Measurements from ENCODE around the gene EPOP. TPM values are rescaled to one million over a fixed set of nuclear protein-coding genes. Genes with fewer than 3 reads are reported as not detected.
"Not testable (repeated sequence)": the region's sequence is repeated elsewhere in the genome, so short reads cannot be mapped to it uniquely, and the experiment has no call there.

EPOP gene
- total RNA-seq, 4 donors from 2014 or later: 0.29 to 1.2 (median 0.75) TPM; not detected in 1

- H3K4me3 ChIP-seq: no peak overlapping the region
- in situ Hi-C loops (cut with MboI; ENCODE audit: low sequenced_read_pairs in 4 of 4): no loop called here
- DNase-seq: no peak
- no peaks in the 10 kb centered on the region for H3K4me1 ChIP-seq
- intact Hi-C loops (cut with DNase I; ENCODE audit: low total_unique reads): no loop called here
- ATAC-seq: no peak
- H3K36me3 ChIP-seq: no peaks in the 10 kb centered on the region
- no peaks in the 10 kb centered on the region for H3K9me3 ChIP-seq
- no peaks in the 10 kb centered on the region for H3K27me3 ChIP-seq
- no peak for TF ChIP-seq POLR2A (IDR thresholded peaks at IDR 0.05)
- TF ChIP-seq CTCF (IDR thresholded peaks at IDR 0.05 in 4 of 5, conservative IDR thresholded peaks at IDR 0.05 in 1 of 5): no peak
- no peak overlapping the region for H3K27ac ChIP-seq
Observed at GRCh38 chr17:38636054-38636453, 38.7 kb downstream of the EPOP start.

- intact Hi-C loops (cut with DNase I; ENCODE audit: low total_unique reads) (no loop called here), in situ Hi-C loops (cut with MboI; ENCODE audit: low sequenced_read_pairs in 4 of 4) (no loop called here)
- H3K27ac ChIP-seq: no peak overlapping the region
- no peak overlapping the region for H3K4me3 ChIP-seq
- no peaks in the 10 kb centered on the region for H3K9me3 ChIP-seq
- no peaks in the 10 kb centered on the region for H3K27me3 ChIP-seq
- no peaks in the 10 kb centered on the region for H3K36me3 ChIP-seq
- TF ChIP-seq POLR2A (IDR thresholded peaks at IDR 0.05) (no peak), CTCF (IDR thresholded peaks at IDR 0.05 in 4 of 5, conservative IDR thresholded peaks at IDR 0.05 in 1 of 5) (no peak)
- no peaks in the 10 kb centered on the region for H3K4me1 ChIP-seq
- no peak for ATAC-seq
- DNase-seq: no peak
Observed at GRCh38 chr17:38632334-38632733, 42.4 kb downstream of the EPOP start.

DNA sequence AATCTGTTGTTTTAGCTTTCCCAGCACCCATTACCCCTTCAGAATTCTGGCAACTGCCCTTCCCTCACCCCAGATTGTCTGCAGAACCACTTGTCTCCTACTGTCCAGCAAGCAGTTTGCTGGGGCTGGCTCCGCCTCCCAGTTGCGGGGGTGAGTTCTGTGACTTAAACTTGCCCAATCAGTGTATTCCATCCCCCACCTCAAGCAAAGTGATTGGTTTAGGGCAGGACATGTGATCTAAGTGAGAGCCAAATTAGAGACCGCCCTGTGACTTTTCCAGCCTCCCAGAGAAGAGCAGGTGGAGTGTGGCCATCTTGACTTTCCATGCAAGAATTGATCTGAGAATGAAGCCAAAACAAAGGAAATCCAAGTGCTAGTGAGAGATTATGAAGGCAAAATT is 46.3 kb downstream of the EPOP start:
- Histone ChIP-seq H3K27ac (no peak overlapping the region), H3K4me3 (no peak overlapping the region), H3K9me3 (no peaks in the 10 kb centered on the region), H3K4me1 (no peaks in the 10 kb centered on the region), H3K36me3 (no peaks in the 10 kb centered on the region), H3K27me3 (peaks cover 0 to 5% (median 3%) of the 10 kb centered on the region in 3 donors)
- DNase-seq: no peak
- in situ Hi-C loops (cut with MboI; ENCODE audit: low sequenced_read_pairs in 4 of 4): no loop called here
- no peak for TF ChIP-seq CTCF (IDR thresholded peaks at IDR 0.05 in 4 of 5, conservative IDR thresholded peaks at IDR 0.05 in 1 of 5)
- ATAC-seq: no peak
- intact Hi-C loops (cut with DNase I; ENCODE audit: low total_unique reads): no loop called here

GRCh38 chr17:38627957-38628356 is 46.8 kb downstream of the EPOP start:
- Histone ChIP-seq H3K27me3 (peaks cover 0 to 7% (median 3%) of the 10 kb centered on the region in 3 donors), H3K27ac (no peak overlapping the region), H3K36me3 (no peaks in the 10 kb centered on the region), H3K4me3 (no peak overlapping the region), H3K4me1 (no peaks in the 10 kb centered on the region), H3K9me3 (no peaks in the 10 kb centered on the region)
- intact Hi-C loops (cut with DNase I; ENCODE audit: low total_unique reads) (no loop called here), in situ Hi-C loops (cut with MboI; ENCODE audit: low sequenced_read_pairs in 4 of 4) (no loop called here)
- TF ChIP-seq POLR2A (IDR thresholded peaks at IDR 0.05) (no peak), CTCF (IDR thresholded peaks at IDR 0.05 in 4 of 5, conservative IDR thresholded peaks at IDR 0.05 in 1 of 5) (no peak)
- no peak for DNase-seq
- ATAC-seq: no peak

DNA sequence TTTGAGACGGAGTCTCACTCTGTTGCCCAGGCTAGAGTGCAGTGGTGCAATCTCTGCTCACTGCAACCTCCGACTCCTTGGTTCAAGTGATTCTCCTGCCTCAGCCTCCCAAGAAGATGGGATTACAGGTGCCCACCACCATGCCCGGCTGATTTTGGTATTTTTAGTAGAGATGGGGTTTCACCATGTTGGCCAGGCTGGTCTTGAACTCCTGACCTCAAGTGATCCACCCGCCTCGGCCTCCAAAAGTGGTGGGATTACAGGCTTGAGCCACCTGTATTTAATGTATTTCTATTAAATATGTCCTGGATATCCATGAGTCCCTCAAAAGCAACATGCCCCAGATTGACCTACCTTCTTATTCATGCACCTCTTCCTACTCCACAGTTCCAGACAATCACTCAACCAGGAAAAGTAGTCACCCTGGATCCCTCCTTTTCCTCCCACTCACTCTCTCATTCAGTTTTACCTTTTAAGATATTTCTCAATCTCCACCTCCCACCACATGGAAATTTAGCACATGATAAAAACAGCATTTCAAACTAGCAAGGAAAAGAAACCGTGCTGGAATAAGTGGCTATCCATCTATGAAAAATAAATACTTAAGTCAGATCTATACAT is 48.0 kb downstream of the EPOP start:
- H3K4me3 ChIP-seq; H3K4me1 ChIP-seq; H3K27ac ChIP-seq; ATAC-seq; in situ Hi-C loops (cut with MboI; ENCODE audit: low sequenced_read_pairs in 4 of 4); H3K36me3 ChIP-seq; H3K9me3 ChIP-seq; intact Hi-C loops (cut with DNase I; ENCODE audit: low total_unique reads); DNase-seq: not testable (repeated sequence)
- H3K27me3 ChIP-seq: peaks cover 0 to 13% (median 8%) of the 10 kb centered on the region in 3 donors

All from gastrocnemius medialis (tissue), 4 donors.